WTC11 (cell line): ENCODE measurements around the gene TIE1. TPM values are rescaled to one million over a fixed set of nuclear protein-coding genes. Genes with fewer than 3 reads are reported as not detected.

Experiments used
- ATAC-seq: fragments of 200-7000 bp; cut with Tn5 transposase; 2 replicates; pipeline ENCODE4 v1.10.0; 2021; ENCODE audit warnings: mild to moderate bottlenecking, moderate library complexity
- CTCF ChIA-PET: fragments of 300-600 bp; sonication (Branson Sonifier 250); formaldehyde crosslinking; loops from one replicate; lab custom pipeline; 2021; ENCODE audit warnings: antibody characterized with exemption; lab: Charles Lee
- POLR2A ChIA-PET: fragments of 350-600 bp; sonication (Branson Sonifier 250); formaldehyde crosslinking; loops from one replicate; lab custom pipeline; 2021; ENCODE audit warnings: antibody characterized with exemption; lab: Charles Lee
- DNase-seq: peaks from one replicate; pipeline ENCODE4 v3.0.0; 2021; ENCODE audit warnings: low spot score
- H3K27ac Mint-ChIP-seq: 2 replicates; pipeline ENCODE4 v1.8.0; 2021; ENCODE audit warnings: mixed read lengths
- H3K27me3 Mint-ChIP-seq: 2 replicates; pipeline ENCODE4 v1.8.0; 2021; ENCODE audit warnings: low read depth, mild to moderate bottlenecking, moderate library complexity, mixed read lengths
- H3K36me3 Mint-ChIP-seq: 2 replicates; pipeline ENCODE4 v1.8.0; 2021; ENCODE audit warnings: mixed read lengths
- H3K4me1 Mint-ChIP-seq: 2 replicates; pipeline ENCODE4 v1.8.0; 2022; ENCODE audit warnings: mixed read lengths
- H3K4me3 Mint-ChIP-seq: 2 replicates; pipeline ENCODE4 v1.8.0; 2021; ENCODE audit warnings: mild to moderate bottlenecking, moderate library complexity, mixed read lengths
- H3K9me3 Mint-ChIP-seq: 2 replicates; pipeline ENCODE4 v1.8.0; 2021; ENCODE audit warnings: mixed read lengths
- ARID4B ChIP-seq: sonication (generic); formaldehyde crosslinking; IDR thresholded peaks from 2 replicates; pipeline ENCODE4 v1.8.0; 2023; ENCODE audit warnings: missing genetic modification reagents, mild to moderate bottlenecking, borderline replicate concordance
- ATF6 ChIP-seq: sonication (generic); formaldehyde crosslinking; IDR thresholded peaks from 2 replicates; pipeline ENCODE4 v1.8.1; 2023; ENCODE audit warnings: mild to moderate bottlenecking, missing genetic modification reagents
- E2F5 ChIP-seq: sonication (generic); formaldehyde crosslinking; IDR thresholded peaks from 2 replicates; pipeline ENCODE4 v1.8.1; 2022; ENCODE audit warnings: mild to moderate bottlenecking, moderate library complexity, missing genetic modification reagents
- EMX1 ChIP-seq: fragments of 250-450 bp; sonication (Bioruptor Pico); IDR thresholded peaks from 2 replicates; pipeline ENCODE4 v1.8.0; 2021; ENCODE audit warnings: mild to moderate bottlenecking
- ERG ChIP-seq: fragments of 250-450 bp; sonication (Bioruptor Pico); IDR thresholded peaks from 2 replicates; pipeline ENCODE4 v1.8.0; 2021; ENCODE audit warnings: mild to moderate bottlenecking
- FOXP4 ChIP-seq: sonication (generic); formaldehyde crosslinking; IDR thresholded peaks from 2 replicates; pipeline ENCODE4 v1.8.0; 2022; ENCODE audit warnings: mild to moderate bottlenecking, missing genetic modification reagents
- GTF2I ChIP-seq: fragments of 250-450 bp; sonication (Bioruptor Pico); conservative IDR thresholded peaks from 2 replicates; pipeline ENCODE4 v1.4.0; 2021; ENCODE audit warnings: mild to moderate bottlenecking
- JUN ChIP-seq: sonication (generic); formaldehyde crosslinking; IDR thresholded peaks from 2 replicates; pipeline ENCODE4 v1.8.0; 2023; ENCODE audit warnings: mild to moderate bottlenecking, missing genetic modification reagents
- OVOL2 ChIP-seq: fragments of 250-450 bp; sonication (Bioruptor Pico); IDR thresholded peaks from 2 replicates; pipeline ENCODE4 v1.9.0; 2021; ENCODE audit warnings: mild to moderate bottlenecking, borderline replicate concordance
- STAT6 ChIP-seq: sonication (generic); formaldehyde crosslinking; conservative IDR thresholded peaks from 2 replicates; pipeline ENCODE4 v1.8.1; 2023; ENCODE audit warnings: mild to moderate bottlenecking, low read depth, missing genetic modification reagents, moderate library complexity
- TEAD4 ChIP-seq: sonication (generic); formaldehyde crosslinking; IDR thresholded peaks from 2 replicates; pipeline ENCODE4 v1.8.0; 2022; ENCODE audit warnings: mild to moderate bottlenecking, missing genetic modification reagents
- ZNF281 ChIP-seq: sonication (generic); formaldehyde crosslinking; IDR thresholded peaks from 2 replicates; pipeline ENCODE4 v1.8.0; 2023; ENCODE audit warnings: mild to moderate bottlenecking, missing genetic modification reagents
- ZNF425 ChIP-seq: fragments of 250-450 bp; sonication (Bioruptor Pico); conservative IDR thresholded peaks from 2 replicates; pipeline ENCODE4 v1.9.0; 2021; ENCODE audit warnings: mild to moderate bottlenecking
- total RNA-seq: library from RNA; stranded (reverse); gene quantifications from 3 replicates; pipeline ENCODE4 v1.2.3, GENCODE V29; 2021

Gene TIE1
- total RNA-seq, 1 experiment from 2014 or later: 2.5 TPM

GRCh38 chr1:43358121-43358745 lies 57.5 kb downstream of the TIE1 start (continued):
- TF ChIP-seq ARID4B: 0 out of 2 replicates have a peak, but pooled peaks have one; percentile 40
- TF ChIP-seq TEAD4: no peak
- TF ChIP-seq STAT6: no peak
- TF ChIP-seq ATF6 (CRISPR knock-in tag): no peak
- TF ChIP-seq GTF2I (CRISPR knock-in tag): no peak
- TF ChIP-seq ZNF281 (CRISPR knock-in tag): no peak
- TF ChIP-seq, all 79 proteins: peak for 10

- peaks cover 54% of the 10 kb centered on the region for H3K36me3 Mint-ChIP-seq
- CTCF ChIA-PET: interaction anchor here (0.6 to 2.8 kb wide), 29 partner anchors 9 to 576 kb away, joined by 3 to 37 read pairs (median 5); partner anchors contain the start of genes C1orf210, CFAP57, EBNA1BP2 and ELOVL1
- TF ChIP-seq ERG (CRISPR knock-in tag) (no peak), FOXP4 (CRISPR knock-in tag) (peak; percentile 62; the same call in 1 of the 2 replicates), EMX1 (no peak; the same call in 1 of the 2 replicates), E2F5 (CRISPR knock-in tag) (peak; percentile 48; the same call in 1 of the 2 replicates), OVOL2 (CRISPR knock-in tag) (no peak), ZNF425 (CRISPR knock-in tag) (no peak), JUN (CRISPR knock-in tag) (0 out of 2 replicates have a peak, but pooled peaks have one; percentile 27)
These were observed 58.2 kb downstream of the TIE1 start, which contains the start of gene CDC20 for GRCh38 chr1:43358746-43359693. CDC20 (plus strand) TSS chr1:43358981; CDS start chr1:43359216, 235 bp downstream.

More at GRCh38 chr1:43358746-43359693, 58.2 kb downstream of the TIE1 start, which contains the start of gene CDC20:
- H3K27ac Mint-ChIP-seq: peak within 1 kb of the TSS; percentile 99
- POLR2A ChIA-PET: interaction anchor here (0.6 to 2.5 kb wide), 22 partner anchors 9 to 513 kb away, joined by 3 to 21 read pairs (median 5); partner anchors contain the start of genes C1orf210, ELOVL1, KDM4A and MED8
- no peaks in the 10 kb centered on the region for H3K27me3 Mint-ChIP-seq
- H3K4me3 Mint-ChIP-seq: peak within 1 kb of the TSS; percentile 93
- ATAC-seq (peak; percentile 97), DNase-seq (peak; percentile 100)
- H3K9me3 Mint-ChIP-seq: no peaks in the 10 kb centered on the region
- peaks cover 29% of the 10 kb centered on the region for H3K4me1 Mint-ChIP-seq
